ENCODE results near the gene SDHAF2. TPM values are rescaled to one million over a fixed set of nuclear protein-coding genes. Genes with fewer than 3 reads are reported as not detected.
A peak's percentile ranks its signal among the peaks of the same experiment; 100 is the strongest.

Gene SDHAF2
- total and polyA plus RNA-seq, 2 of the 13 experiments (the other 11 are each of a cell fraction or from before 2014, with no cell fraction given): 44.2 to 70.4 TPM

- no peak for TF ChIP-seq ZNF639 (CRISPR knock-in tag; conservative IDR thresholded peaks at IDR 0.05)
- 0 out of 2 replicates have a peak, but pooled peaks have one; percentile 54 for TF ChIP-seq ZXDC (CRISPR knock-in tag; IDR thresholded peaks at IDR 0.05)
- peak; percentile 94 for TF ChIP-seq CTCF (CRISPR knock-in tag; IDR thresholded peaks at IDR 0.05)
- no peak for TF ChIP-seq ZNF281 (CRISPR knock-in tag; IDR thresholded peaks at IDR 0.05; ENCODE audit: borderline replicate concordance)
- TF ChIP-seq ZNF18 (CRISPR knock-in tag; IDR thresholded peaks at IDR 0.05; ENCODE audit: insufficient replicate concordance): no peak
- no peak for TF ChIP-seq NFE2L2 (IDR thresholded peaks at IDR 0.05; ENCODE audit: low read length)
- TF ChIP-seq ZNF570 (CRISPR knock-in tag; IDR thresholded peaks at IDR 0.05; ENCODE audit: borderline replicate concordance): no peak
- no peak for TF ChIP-seq NR3C1 (CRISPR knock-in tag; IDR thresholded peaks at IDR 0.05)
- no peak for TF ChIP-seq FOXP4 (CRISPR knock-in tag; IDR thresholded peaks at IDR 0.05)
- peak; percentile 47; the same call in 1 of the 2 replicates for TF ChIP-seq ZFP91 (CRISPR knock-in tag; IDR thresholded peaks at IDR 0.05; ENCODE audit: borderline replicate concordance)
- no peak for TF ChIP-seq ZBTB14 (CRISPR knock-in tag; IDR thresholded peaks at IDR 0.05)
Measured at GRCh38 chr11:61477727-61478148, 47.8 kb downstream of the SDHAF2 start (continued).
